BJ (cell line): ENCODE measurements around the gene STRBP. TPM values are rescaled to one million over a fixed set of nuclear protein-coding genes. Genes with fewer than 3 reads are reported as not detected.

Experiments
- CTCF ChIA-PET: fragments of 350-600 bp; formaldehyde crosslinking; extraction: SDS; loops from one replicate; lab custom pipeline; 2021; ENCODE audit warnings: antibody characterized with exemption, inconsistent platforms; lab: Yijun Ruan, JAX
- POLR2A ChIA-PET: fragments of 300-600 bp; sonication (Branson Sonifier 250); formaldehyde crosslinking; extraction: SDS; loops from one replicate; lab custom pipeline; 2021; ENCODE audit warnings: antibody characterized with exemption; lab: Charles Lee
- DNase-seq: peaks from one replicate; pipeline ENCODE4 v3.0.0-alpha.2; 2011; ENCODE audit warnings: low read depth
- H3K27me3 ChIP-seq: 2 replicates; pipeline ENCODE4 v1.6.0; 2011; ENCODE audit warnings: low read length; ENCODE audit not compliant: control insufficient read depth, insufficient read depth
- H3K36me3 ChIP-seq: 2 replicates; pipeline ENCODE4 v1.5.1; 2011; ENCODE audit warnings: low read length; ENCODE audit not compliant: control insufficient read depth, insufficient read depth
- H3K4me3 ChIP-seq: 2 replicates; pipeline ENCODE4 v1.5.1; 2011; ENCODE audit warnings: low read depth, mild to moderate bottlenecking, control low read depth, low read length
- CTCF ChIP-seq: IDR thresholded peaks from 2 replicates; pipeline ENCODE4 v1.5.1; 2011; ENCODE audit warnings: low read depth, mild to moderate bottlenecking, control low read depth, inconsistent platforms, low read length, moderate library complexity; ENCODE audit not compliant: insufficient read depth
- polyA plus RNA-seq: library from polyadenylated mRNA; depleted of rRNA; stranded (reverse); fragments of >200 nt; gene quantifications from 2 replicates; pipeline ENCODE4 v1.2.3, GENCODE V29; 2011

Gene STRBP
- polyA plus RNA-seq, 1 experiment, result 1.1 TPM

GRCh38 chr9:123090956-123091355 is 177.4 kb downstream of the STRBP start:
- no peak for TF ChIP-seq CTCF
- no peak for DNase-seq
- CTCF ChIA-PET, result interaction anchor here (1.1 to 4.4 kb wide), 4 partner anchors 9 to 280 kb away, joined by 4 to 32 read pairs (median 27); no protein-coding TSS in a partner anchor
- Histone ChIP-seq H3K27me3 (no peaks in the 10 kb centered on the region), H3K36me3 (peaks cover 6% of the 10 kb centered on the region), H3K4me3 (no peak overlapping the region)
- POLR2A ChIA-PET, result interaction anchor here (0.6 kb wide), 1 partner anchor 96 kb away, joined by 6 read pairs; no protein-coding TSS in a partner anchor

DNA sequence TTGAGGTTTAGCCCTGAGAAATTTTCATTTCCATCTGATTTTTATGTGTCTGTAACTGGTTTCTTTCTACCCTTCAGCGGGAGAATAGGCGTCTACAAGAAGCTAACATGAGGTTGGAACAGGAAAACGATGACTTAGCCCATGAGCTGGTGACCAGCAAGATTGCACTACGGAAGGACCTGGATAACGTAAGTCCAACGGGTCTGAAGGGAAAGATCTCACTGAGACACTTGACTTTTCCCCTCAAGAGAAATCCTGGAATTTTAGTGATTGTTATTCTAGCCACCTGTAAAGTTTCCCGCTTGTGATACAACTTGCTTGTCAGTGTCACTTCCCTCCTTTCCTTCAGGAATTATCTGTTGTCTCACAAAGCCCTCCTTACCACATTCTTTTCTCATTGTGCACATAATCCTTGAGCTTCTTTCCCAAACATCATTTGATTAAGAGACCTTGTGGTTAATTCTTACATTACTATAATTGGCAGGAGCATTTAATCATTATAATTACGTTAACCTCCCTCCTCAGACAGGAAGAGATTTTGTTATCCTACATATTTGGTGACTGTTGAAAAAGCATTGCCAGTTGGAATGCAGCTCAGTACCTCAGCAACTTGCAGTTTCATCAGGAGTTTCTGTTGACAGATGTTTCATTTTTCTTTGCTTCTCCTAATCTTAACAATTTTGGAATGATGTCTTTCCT is 178.0 kb downstream of the STRBP start:
- Histone ChIP-seq H3K36me3 (peaks cover 6% of the 10 kb centered on the region), H3K4me3 (no peak overlapping the region), H3K27me3 (no peaks in the 10 kb centered on the region)
- CTCF ChIA-PET, result interaction anchor here (0.8 to 4.4 kb wide), 7 partner anchors 9 to 281 kb away, joined by 3 to 32 read pairs (median 4); no protein-coding TSS in a partner anchor
- no peak for TF ChIP-seq CTCF
- POLR2A ChIA-PET, result interaction anchor here (0.6 to 0.8 kb wide), 2 partner anchors 18 to 96 kb away, joined by 3 to 6 read pairs; no protein-coding TSS in a partner anchor
- DNase-seq, result no peak

- TF ChIP-seq CTCF, result no peak
- Histone ChIP-seq H3K36me3 (peaks cover 6% of the 10 kb centered on the region), H3K27me3 (no peaks in the 10 kb centered on the region), H3K4me3 (no peak overlapping the region)
- DNase-seq, result no peak
- ChIA-PET CTCF (interaction anchor here (0.8 to 4.4 kb wide), 6 partner anchors 8 to 260 kb away, joined by 3 to 32 read pairs (median 14); no protein-coding TSS in a partner anchor), POLR2A (interaction anchor here (0.8 kb wide), 1 partner anchor 17 kb away, joined by 3 read pairs; no protein-coding TSS in a partner anchor)
Observed at GRCh38 chr9:123089790-123090189, 178.6 kb downstream of the STRBP start.

- no peak overlapping the region for H3K4me3 ChIP-seq
- POLR2A ChIA-PET, result no interaction called here
- no peaks in the 10 kb centered on the region for H3K27me3 ChIP-seq
- DNase-seq, result no peak
- TF ChIP-seq CTCF, result no peak
- H3K36me3 ChIP-seq, result peaks cover 8% of the 10 kb centered on the region
- CTCF ChIA-PET, result interaction anchor here (1.4 to 4.2 kb wide), 4 partner anchors 12 to 261 kb away, joined by 3 to 32 read pairs (median 5); no protein-coding TSS in a partner anchor
Observed at GRCh38 chr9:123089040-123089439, 179.3 kb downstream of the STRBP start.

DNA sequence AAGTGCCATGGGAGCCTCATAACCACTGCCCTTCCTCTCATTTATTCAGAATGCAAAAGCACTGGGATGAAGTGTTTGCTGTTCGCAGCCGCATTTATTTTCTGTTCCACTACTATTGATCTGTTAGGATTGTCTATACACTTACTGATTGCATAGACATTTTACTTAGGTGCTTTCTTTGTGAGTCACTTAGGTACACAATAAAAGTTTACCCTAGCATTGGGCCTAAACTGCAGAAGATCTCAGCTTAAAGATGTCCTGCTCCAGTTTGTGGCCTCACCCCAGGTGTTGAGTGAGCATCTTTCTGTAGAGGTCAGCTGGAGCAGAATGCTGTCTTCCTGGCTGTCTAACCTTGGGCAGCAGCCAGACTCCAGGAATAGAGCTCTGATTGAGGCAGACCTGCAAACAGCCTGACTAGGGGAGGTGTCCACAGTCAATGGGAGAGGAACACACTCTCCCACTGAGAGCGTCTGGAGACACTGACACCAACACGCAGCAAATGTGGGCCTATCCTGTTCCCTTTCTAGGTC is 181.0 kb downstream of the STRBP start:
- Histone ChIP-seq H3K36me3 (peaks cover 3% of the 10 kb centered on the region), H3K27me3 (no peaks in the 10 kb centered on the region), H3K4me3 (no peak overlapping the region)
- no peak for DNase-seq
- POLR2A ChIA-PET, result no interaction called here
- CTCF ChIA-PET, result interaction anchor here (1.1 to 2.4 kb wide), 3 partner anchors 138 to 262 kb away, joined by 3 to 7 read pairs (median 3); no protein-coding TSS in a partner anchor
- no peak for TF ChIP-seq CTCF
